Activated CD4-positive, alpha-beta T cell treated with anti-CD3 and anti-CD28 coated beads for 4 hours (primary cell): ENCODE measurements around the gene LY6G6C.
A peak's percentile ranks its signal among the peaks of the same experiment; 100 is the strongest.

ENCODE experiments used
- DNase-seq, 2 donors: peaks; one replicate each; pipeline ENCODE4 v3.0.0-alpha.2; 2020

LY6G6C gene

GRCh38 chr6:31740397-31741223 lies 19.1 kb upstream of the LY6G6C start:
- no peak for DNase-seq

- DNase-seq: peak; percentile 93
Observed at GRCh38 chr6:31739639-31740396, 18.3 kb upstream of the LY6G6C start, which contains the start of gene MSH5. MSH5 (plus strand) TSS chr6:31740005; CDS start chr6:31740467, 462 bp downstream.

- DNase-seq: peak; percentile 58 to 66
Observed at GRCh38 chr6:31737991-31738979, 16.7 kb upstream of the LY6G6C start.

GRCh38 chr6:31737315-31737990 lies 15.9 kb upstream of the LY6G6C start:
- DNase-seq: peak in 1 of 2 donors; percentile 4

GRCh38 chr6:31736768-31737314 lies 15.3 kb upstream of the LY6G6C start:
- no peak for DNase-seq

GRCh38 chr6:31736021-31736767 lies 14.6 kb upstream of the LY6G6C start, which contains the start of gene CLIC1:
CLIC1 (minus strand) TSS chr6:31736530; CDS start chr6:31736300, 230 bp downstream.
- DNase-seq: peak; percentile 76 to 78

- peak; percentile 51 to 60 for DNase-seq
Observed at GRCh38 chr6:31734821-31735406, 13.4 kb upstream of the LY6G6C start.

GRCh38 chr6:31734247-31734820 lies 12.8 kb upstream of the LY6G6C start:
- DNase-seq: no peak

- no peak for DNase-seq
Observed at GRCh38 chr6:31733734-31734133, 12.2 kb upstream of the LY6G6C start.

- no peak for DNase-seq
Observed at GRCh38 chr6:31732029-31732428, 10.5 kb upstream of the LY6G6C start.

GRCh38 chr6:31730631-31731086 lies 9.1 kb upstream of the LY6G6C start:
- no peak for DNase-seq

- DNase-seq: peak; percentile 52 to 57
Observed at GRCh38 chr6:31729979-31730630, 8.6 kb upstream of the LY6G6C start.

- DNase-seq: peak; percentile 83
Observed at GRCh38 chr6:31729515-31729978, 8.0 kb upstream of the LY6G6C start.

- DNase-seq: no peak
Observed at GRCh38 chr6:31728767-31729514, 7.4 kb upstream of the LY6G6C start, which contains the start of gene DDAH2. DDAH2 (minus strand) TSS chr6:31729299; CDS start chr6:31729161, 138 bp downstream.

- DNase-seq: no peak
Observed at GRCh38 chr6:31727717-31728671, 6.4 kb upstream of the LY6G6C start.

GRCh38 chr6:31727034-31727716 lies 5.6 kb upstream of the LY6G6C start:
- peak in 1 of 2 donors; percentile 11 for DNase-seq
